ENCODE results near the gene ODC1.

ODC1 gene

GRCh38 chr2:10433947-10434885 is 13.9 kb downstream of the ODC1 start:
- no peak for DNase-seq (ENCODE audit: low read depth in 2 of 2)

- DNase-seq (ENCODE audit: low read depth in 2 of 2): no peak
These were observed 14.7 kb downstream of the ODC1 start for GRCh38 chr2:10433264-10433946.

GRCh38 chr2:10432311-10433181 is 15.6 kb downstream of the ODC1 start:
- DNase-seq (ENCODE audit: low read depth in 2 of 2): peak in 1 of 2 experiments; percentile 22

- DNase-seq (ENCODE audit: low read depth in 2 of 2): no peak
These were observed 16.3 kb downstream of the ODC1 start for GRCh38 chr2:10431797-10432196.

- DNase-seq (ENCODE audit: low read depth in 2 of 2): no peak
These were observed 17.1 kb downstream of the ODC1 start for GRCh38 chr2:10430886-10431622.

GRCh38 chr2:10428924-10429323 is 19.2 kb downstream of the ODC1 start:
- DNase-seq (ENCODE audit: low read depth in 2 of 2): no peak

- no peak for DNase-seq (ENCODE audit: low read depth in 2 of 2)
These were observed 19.8 kb downstream of the ODC1 start for GRCh38 chr2:10428355-10428754.

GRCh38 chr2:10427618-10427949 is 20.5 kb downstream of the ODC1 start:
- no peak for DNase-seq (ENCODE audit: low read depth in 2 of 2)

- DNase-seq (ENCODE audit: low read depth in 2 of 2): no peak
These were observed 21.2 kb downstream of the ODC1 start for GRCh38 chr2:10426726-10427617.

GRCh38 chr2:10425699-10426098 is 22.4 kb downstream of the ODC1 start:
- no peak for DNase-seq (ENCODE audit: low read depth in 2 of 2)

GRCh38 chr2:10424916-10425505 is 23.1 kb downstream of the ODC1 start:
- DNase-seq (ENCODE audit: low read depth in 2 of 2): no peak

GRCh38 chr2:10424051-10424450 is 24.1 kb downstream of the ODC1 start:
- no peak for DNase-seq (ENCODE audit: low read depth in 2 of 2)

- no peak for DNase-seq (ENCODE audit: low read depth in 2 of 2)
These were observed 24.7 kb downstream of the ODC1 start for GRCh38 chr2:10423400-10423774.

GRCh38 chr2:10422732-10423399 is 25.3 kb downstream of the ODC1 start:
- no peak for DNase-seq (ENCODE audit: low read depth in 2 of 2)

- DNase-seq (ENCODE audit: low read depth in 2 of 2): no peak
These were observed 25.9 kb downstream of the ODC1 start for GRCh38 chr2:10422251-10422650.

- DNase-seq (ENCODE audit: low read depth in 2 of 2): no peak
These were observed 28.4 kb downstream of the ODC1 start for GRCh38 chr2:10419553-10420257.

GRCh38 chr2:10417551-10418335 is 30.4 kb downstream of the ODC1 start:
- DNase-seq (ENCODE audit: low read depth in 2 of 2): no peak

- DNase-seq (ENCODE audit: low read depth in 2 of 2): no peak
These were observed 32.5 kb downstream of the ODC1 start for GRCh38 chr2:10415640-10416039.
